K562 treated with DMSO at 1 percent for 4 hours (cell line): ENCODE measurements around the gene C5orf58. TPM values are rescaled to one million over a fixed set of nuclear protein-coding genes. Genes with fewer than 3 reads are reported as not detected.

Source experiments
- total RNA-seq: library from RNA; unstranded; fragments of 300-600 nt; gene quantifications from 2 replicates; pipeline ENCODE4 v1.2.3, GENCODE V29; 2022; ENCODE audit not compliant: insufficient read depth

Gene C5orf58
- total RNA-seq: 5.6 and 16.8 TPM in 2 replicates

DNA sequence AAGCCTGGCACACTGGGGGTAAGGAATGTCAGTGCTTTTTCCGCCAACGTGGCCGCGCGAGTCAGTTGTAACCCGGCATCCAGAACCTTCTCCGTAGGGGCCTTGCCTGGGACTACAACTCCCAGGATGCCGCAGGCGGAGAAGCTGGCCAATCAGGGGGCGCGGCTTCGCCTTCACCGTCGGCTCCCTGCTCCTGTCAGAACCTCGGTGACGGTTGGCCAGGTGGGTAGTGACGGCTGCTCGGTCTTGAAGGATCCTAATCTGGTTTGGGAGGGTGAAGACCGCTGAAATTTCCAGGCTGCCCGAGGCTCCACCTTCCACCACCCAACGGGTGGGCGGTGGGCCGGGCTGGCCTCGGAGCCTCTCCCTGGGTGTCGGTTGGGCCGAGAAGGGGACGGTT is at the start of gene C5orf58:
Gene C5orf58 (plus strand): TSS at position 200 of the 400 bp plus-strand sequence. CDS start 1,992 bp downstream, outside the sequence.

Other genes with a start within 250 kb of the C5orf58 start
- gene FOXI1, start 127.1 kb upstream of the C5orf58 start, total RNA-seq: not detected in 2 replicates
- gene LCP2, start 64.8 kb downstream of the C5orf58 start, total RNA-seq: 8.1 and 9.5 TPM in 2 replicates
- not detected in 2 replicates for gene KCNMB1, start 156.4 kb downstream of the C5orf58 start, total RNA-seq